Globus pallidus (tissue), 1 donor: Measurements from ENCODE around the gene ARL4D.
A peak's percentile ranks its signal among the peaks of the same experiment; 100 is the strongest.
"Not testable (repeated sequence)": the region's sequence is repeated elsewhere in the genome, so short reads cannot be mapped to it uniquely, and the experiment has no call there.

Source experiments
- DNase-seq: peaks from one replicate; pipeline ENCODE4 v3.0.0-alpha.2; 2015; ENCODE audit warnings: low spot score

Gene ARL4D

DNA sequence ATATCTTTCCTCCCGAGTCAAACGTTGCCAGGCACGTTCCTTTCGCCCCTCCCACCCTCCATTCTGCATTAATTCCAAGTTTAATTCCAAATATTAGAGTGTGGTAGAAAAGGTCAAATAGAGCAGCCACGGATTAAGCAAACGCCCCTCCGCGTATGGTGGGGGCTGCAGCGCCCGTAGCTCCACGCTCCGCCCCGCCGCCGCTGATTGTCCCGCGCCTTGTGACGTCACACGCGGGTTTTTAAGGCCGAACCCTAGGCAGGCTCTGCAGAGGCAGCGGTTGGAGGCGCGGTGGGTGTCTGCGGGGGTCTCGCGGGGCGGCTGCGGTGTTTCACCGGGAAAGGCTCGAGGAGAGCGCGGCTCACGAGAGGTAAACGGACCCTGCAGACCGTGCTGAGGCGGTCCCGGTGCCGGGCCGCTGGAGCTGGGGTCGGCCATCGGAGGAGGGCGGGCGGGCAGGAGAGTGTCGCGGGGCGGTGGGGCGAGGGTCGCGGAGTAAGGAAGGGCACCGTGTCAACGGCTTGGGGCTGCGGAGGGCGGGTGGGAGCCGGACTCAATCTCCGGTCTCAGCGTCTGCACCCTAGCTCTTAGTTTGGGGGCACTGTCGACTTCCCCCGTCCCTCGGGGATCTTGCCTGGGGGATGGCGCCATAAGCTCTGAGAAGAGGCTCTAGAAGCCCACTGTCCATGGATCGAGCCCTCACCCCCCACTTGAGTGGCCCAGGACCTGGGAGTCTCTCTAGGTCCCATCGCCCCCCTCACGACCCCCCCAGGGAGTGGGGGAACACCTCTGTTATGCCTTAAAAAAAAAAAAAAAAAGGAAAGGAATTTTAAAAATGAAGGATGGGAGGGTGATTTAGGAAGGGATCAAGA is at the start of gene ARL4D:
ARL4D (plus strand) TSS at position 270 of the 872 bp plus-strand sequence. CDS start 740 bp downstream, outside the sequence.
- DNase-seq = peak; percentile 84

DNA sequence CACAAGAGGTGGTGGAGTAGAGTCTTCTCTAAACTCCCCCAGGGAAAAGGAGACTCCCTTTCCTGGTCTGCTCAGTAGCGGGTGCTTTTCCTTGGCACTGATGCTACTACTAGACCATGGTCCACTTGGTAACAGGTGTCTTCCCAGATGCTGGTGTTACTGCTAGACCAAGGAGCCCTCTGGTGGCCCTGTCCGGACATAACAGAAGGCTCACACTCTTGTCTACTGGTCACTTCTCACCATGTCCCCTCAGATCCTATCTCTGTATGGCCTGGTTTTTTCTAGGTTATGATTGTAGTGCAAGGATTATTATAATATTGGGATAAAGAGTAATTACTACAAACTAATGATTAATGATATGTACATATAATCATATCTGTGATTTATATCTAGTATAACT is 49.7 kb upstream of the ARL4D start:
- DNase-seq = no peak

- DNase-seq = no peak
Observed at GRCh38 chr17:43350888-43351361, 47.9 kb upstream of the ARL4D start.

GRCh38 chr17:43351691-43352090 is 47.1 kb upstream of the ARL4D start:
- no peak for DNase-seq

- no peak for DNase-seq
Observed at GRCh38 chr17:43352579-43353331, 46.0 kb upstream of the ARL4D start.

GRCh38 chr17:43353393-43353792 is 45.4 kb upstream of the ARL4D start:
- DNase-seq = no peak

GRCh38 chr17:43354371-43354770 is 44.4 kb upstream of the ARL4D start:
- no peak for DNase-seq

GRCh38 chr17:43356450-43356849 is 42.3 kb upstream of the ARL4D start:
- DNase-seq = no peak

DNA sequence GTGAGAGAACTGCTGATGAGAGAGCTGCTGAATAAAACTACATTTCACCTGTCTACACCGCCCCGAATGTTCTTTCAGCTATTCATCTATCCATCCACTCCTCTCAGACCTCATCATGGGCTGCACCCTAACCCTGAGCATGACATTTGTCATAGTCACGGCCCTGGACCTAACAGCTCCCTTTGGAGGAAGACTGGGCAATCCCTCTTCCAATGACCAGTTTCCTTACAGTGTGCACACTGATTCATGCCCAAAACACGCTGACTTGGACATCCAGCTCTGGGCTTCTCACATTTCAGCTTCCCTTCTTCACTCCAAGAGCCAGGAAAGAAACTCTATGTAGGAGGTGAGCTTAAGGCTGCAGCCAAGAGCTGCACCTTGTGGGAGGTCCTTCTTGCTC is 41.8 kb upstream of the ARL4D start:
- no peak for DNase-seq

GRCh38 chr17:43359469-43360110 is 39.2 kb upstream of the ARL4D start:
- DNase-seq = no peak

DNA sequence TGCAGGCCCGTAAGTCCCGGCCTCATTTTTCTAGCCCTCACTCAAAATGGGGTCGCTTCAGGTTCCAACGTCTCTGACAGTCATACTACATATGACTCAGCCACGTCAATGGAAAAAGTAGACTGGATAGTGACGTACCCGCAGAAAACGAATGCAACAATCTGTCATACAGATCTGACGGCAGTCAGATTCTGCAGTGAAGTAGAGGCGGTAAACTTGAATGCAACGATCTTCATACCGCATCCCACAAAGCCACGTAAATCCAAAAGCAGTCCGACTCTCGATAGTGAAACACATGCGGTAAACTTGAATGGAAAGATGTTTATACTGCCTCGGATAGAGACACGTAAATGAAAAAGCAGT is 38.4 kb upstream of the ARL4D start:
- DNase-seq = no peak

DNA sequence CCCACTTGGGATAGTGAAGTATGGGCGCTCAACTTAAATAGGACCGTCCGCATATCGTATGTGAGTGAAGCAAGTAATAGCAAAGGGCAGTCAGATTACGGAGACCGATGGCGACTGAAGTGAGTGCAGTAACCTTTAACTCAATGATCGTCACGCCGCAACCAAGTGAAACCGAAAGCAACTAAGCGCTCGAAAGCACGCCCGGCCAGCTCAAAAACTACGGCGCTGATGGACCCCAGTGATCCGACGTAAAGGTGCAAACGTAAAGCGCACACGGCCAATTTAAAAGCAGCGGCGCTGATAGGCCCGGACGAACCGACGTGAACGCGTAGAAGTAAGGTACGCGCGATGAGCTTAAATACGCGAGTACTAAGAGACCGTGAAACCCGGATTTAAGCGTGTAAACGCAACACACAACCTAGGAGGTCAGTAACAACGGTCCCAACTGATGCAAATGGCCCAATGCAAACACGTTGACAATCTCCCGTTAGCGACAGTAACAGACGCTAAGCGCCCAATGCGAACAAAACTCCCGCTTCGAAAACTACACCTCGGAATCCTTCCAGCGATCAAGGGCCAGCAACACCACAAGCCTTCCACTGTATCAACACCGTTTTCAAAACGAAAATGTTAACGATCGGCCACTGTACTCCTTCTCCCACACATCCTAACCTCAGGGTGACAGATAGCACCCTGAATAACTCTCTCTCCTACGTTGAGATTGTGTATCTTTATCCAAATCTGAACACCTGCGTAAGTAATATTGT is 37.9 kb upstream of the ARL4D start:
- DNase-seq = peak; percentile 92

DNA sequence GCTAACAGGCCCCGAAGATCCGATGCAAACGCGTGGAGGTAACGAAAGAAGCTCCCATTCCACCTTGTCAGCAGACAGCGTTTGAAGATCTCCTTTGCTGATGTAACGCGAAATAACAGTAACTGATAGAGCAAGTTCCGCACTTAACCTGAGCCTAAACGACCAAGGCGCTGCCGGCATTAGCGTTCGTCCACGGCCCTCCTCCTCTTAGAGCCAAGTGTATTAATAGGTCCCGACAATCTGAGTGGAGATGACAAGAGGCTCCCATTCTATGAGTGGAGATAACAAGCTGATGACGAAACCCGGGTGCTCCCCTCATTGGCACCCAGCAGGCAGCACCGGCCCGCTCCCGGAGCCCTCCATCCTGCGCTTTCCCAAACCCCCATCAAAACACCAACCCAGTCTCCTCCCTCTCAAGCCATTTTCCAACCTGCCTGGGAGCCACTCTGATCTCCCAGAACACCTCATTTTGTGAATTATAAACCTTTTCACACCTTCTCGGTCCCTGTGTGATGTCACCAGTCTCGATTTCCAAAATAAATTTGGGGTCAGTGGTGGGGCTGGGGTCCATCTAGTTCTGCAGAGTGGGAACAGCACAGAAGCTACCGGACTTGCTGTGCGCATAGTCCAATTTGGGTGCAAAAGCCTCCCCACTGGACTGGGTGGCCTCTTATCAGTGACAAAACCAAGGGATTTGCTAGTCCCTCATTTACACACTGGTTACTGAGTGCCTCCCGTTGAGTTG is 35.4 kb upstream of the ARL4D start:
- DNase-seq = no peak

- DNase-seq = no peak
Observed at GRCh38 chr17:43363926-43364285, 34.9 kb upstream of the ARL4D start.

DNA sequence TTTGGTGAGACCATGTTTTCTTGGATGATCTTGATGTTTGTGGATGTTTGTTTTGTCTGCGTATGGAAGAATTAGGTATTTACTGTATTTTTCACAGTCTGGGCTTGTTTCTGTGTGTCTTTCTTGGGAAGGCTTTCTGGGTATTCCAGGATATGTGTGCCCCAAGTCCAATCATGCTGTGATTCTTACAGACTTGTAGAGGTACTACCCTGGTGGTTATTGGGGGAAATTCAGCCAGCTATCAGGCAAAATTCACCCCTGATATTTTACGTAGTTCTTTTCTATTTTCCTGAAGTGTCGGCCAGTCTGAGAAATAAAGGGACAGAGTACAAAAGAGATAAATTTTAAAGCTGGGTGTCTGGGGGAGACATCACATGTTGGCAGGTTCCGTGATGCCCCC is 33.4 kb upstream of the ARL4D start:
- no peak for DNase-seq

DNA sequence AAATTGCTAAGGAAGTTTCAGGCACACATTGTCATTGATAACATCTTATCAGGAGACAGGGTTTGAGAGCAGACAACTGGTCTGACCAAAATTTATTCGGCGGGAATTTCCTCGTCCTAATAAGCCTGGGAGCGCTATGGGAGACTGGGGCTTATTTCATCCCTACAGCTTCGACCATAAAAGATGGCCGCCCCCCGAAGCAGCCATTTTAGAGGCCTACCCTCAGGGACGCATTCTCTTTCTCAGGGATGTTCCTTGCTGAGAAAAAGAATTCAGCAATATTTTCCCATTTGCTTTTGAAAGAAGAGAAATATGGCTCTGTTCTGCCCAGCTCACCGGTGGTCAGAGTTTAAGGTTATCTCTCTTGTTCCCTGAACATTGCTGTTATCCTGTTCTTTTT is 32.9 kb upstream of the ARL4D start:
- DNase-seq = not testable (repeated sequence)

- no peak for DNase-seq
Observed at GRCh38 chr17:43366891-43367736, 31.7 kb upstream of the ARL4D start.

DNA sequence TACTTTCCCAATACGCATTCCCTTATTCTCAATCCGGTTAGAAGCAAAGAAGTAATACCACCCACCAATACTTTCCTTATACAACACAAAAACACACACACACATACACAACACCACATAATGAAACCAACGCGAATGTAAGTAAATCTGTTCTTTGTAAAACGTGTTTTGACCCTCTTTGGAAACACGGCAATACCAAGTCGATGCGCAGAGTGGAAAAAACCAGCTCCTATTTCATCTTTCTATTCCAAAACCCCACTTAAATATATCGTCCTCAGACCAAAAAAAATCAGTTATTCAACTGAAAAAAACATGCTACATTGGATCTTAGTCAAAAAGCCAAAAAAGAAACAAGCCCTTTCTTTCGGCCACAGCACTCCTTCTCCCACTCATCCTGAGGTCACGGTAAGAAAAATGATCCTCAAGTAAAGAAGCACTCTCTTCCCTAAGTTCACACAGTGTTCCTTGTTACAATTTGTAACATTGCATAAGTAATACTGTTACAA is 31.0 kb upstream of the ARL4D start:
- DNase-seq = no peak

- peak; percentile 86 for DNase-seq
Observed at GRCh38 chr17:43368740-43369506, 29.9 kb upstream of the ARL4D start.
